ENCODE results near the gene RARB.
A peak's percentile ranks its signal among the peaks of the same experiment; 100 is the strongest.

RARB gene

GRCh38 chr3:25556447-25556846, 128.4 kb downstream of the RARB start:
- peak; percentile 11 for DNase-seq

DNA sequence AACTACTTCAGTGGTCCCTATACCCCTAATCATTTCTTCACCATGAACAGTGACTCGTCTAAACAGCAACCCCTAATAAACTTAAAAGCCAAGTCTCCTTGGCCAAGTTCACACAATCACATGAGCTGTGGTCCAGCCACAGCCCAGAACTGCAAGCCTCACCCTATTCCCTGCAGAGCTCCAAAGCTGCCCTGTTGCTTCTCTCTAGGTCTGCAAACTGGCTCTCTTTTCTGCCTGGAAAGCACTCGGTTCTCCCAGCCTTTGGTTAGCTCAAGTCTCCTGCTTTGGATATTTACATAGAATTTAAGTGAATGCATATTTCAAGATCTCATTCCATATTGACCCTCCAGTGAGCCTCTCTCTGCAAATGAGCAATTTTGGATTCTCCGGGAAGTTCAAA, 129.6 kb downstream of the RARB start:
- DNase-seq, result no peak

DNA sequence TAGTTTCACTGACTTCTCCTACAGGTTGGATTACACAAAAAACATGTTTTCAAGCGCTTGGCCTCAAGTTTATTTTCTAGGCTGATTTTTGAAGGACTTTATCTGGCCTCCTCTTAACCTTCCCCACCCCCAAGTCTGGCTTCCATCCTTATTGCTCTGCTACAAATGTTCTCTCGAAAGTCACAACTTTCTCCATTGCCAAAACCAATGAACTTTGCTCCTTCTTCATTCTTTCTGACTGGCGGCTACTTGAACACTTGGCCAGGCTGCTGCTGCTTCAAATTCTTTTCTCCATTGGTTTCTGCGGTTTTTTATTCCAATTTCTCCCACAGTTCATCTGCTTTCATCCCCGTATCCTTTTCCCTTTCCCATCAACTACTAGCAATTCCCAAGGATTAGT, 130.1 kb downstream of the RARB start:
- DNase-seq, result no peak

GRCh38 chr3:25558796-25559195, 130.7 kb downstream of the RARB start:
- DNase-seq, result no peak

GRCh38 chr3:25563601-25564000, 135.5 kb downstream of the RARB start:
- DNase-seq, result no peak

DNA sequence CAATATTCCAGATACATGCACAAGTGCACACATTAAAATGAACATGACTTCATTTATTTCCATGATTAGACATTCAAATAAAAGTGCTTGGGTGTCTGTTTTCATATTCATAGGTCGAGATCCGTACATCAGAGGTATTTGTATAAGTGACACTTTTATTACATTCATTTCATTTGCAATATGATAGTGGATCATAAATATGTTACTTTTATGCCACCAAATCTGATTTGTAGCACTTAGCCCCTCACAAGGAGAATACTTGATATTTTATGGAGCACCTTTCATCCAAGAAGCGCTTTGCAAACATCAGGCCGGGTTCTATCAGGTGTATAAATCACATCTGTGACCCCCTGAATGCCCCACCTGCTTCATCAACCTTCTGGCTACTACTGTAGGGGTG, 136.0 kb downstream of the RARB start:
- no peak for DNase-seq

GRCh38 chr3:25565807-25566206, 137.7 kb downstream of the RARB start:
- DNase-seq, result no peak

DNA sequence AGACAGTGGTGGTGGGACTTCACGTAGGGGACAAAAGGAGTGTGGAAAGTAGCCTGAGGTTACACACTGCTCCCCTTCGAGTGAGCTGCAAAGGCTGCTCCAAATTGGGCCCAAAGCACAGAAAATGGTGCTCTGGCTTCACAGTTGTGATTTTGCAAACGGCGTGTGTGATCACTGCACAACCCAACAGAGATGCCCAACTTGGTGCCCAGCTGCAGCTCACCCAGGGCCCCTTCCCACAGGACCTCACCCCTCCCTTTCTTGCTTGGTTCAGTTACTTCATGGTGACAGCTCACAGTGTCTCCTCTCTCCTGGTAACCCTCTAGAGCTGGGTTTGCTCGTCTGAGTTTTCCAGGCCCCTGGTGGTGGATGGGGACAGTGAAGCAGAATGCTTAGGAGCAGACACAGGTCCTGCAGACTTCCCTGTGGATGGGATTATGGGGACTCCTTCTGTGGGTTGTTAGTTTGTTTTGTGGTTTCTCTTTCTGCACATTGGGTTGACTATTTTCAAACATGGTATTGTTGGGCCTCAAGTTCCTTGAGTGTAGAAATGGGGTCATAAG, 138.4 kb downstream of the RARB start:
- no peak for DNase-seq

DNA sequence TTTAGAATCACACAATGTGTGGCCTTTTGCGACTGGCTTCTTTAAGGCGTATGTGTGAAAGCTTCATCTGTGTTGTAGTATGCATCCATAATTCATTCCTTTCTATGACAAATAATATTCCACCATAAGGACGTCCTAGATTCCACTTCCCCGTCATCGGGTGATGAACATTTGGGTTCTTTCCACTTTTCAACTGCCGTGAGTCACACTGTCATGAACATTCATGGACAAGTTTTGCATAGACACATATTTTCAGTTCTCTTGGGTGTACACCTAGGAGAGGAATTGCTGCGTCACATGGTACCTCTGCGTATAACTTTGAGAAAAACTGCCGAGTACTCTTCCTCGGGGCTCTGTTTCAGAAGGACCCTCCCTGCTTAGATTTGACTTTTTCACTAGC, 139.3 kb downstream of the RARB start:
- DNase-seq, result no peak

DNA sequence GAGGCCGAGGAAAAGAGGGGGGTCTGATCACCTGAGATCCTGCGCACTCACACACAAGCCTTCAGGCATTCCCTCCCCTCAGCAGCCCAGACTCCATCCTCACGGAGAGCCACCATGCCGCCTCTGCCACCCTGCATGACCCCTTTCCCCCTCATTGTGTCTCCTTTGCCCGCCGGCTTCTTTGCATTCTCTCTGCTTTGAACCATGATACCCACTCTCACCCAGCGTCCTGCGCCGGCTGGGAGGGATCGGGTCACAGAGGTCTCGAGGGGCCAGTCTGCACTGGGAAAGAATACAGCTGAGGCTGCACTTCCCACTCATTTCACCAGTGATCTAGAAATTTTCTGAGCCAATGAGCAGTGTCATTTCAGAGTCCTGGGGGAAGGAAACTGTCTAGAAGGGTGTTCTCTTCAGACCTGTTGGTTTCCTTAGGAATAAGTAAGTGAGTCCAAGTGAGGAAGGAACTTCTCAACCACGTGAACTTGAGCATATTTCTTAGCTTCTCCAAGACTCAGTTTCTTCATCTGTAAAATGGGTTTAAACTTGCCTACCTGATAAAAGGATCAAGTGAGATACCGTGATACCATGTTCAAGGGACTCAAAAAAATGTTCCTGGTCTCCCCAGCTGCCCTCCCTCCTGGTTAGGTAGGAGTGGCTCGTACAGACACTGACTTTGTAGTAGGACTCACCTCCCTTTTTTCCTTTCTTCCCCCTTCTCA, 139.9 kb downstream of the RARB start:
- no peak for DNase-seq

DNA sequence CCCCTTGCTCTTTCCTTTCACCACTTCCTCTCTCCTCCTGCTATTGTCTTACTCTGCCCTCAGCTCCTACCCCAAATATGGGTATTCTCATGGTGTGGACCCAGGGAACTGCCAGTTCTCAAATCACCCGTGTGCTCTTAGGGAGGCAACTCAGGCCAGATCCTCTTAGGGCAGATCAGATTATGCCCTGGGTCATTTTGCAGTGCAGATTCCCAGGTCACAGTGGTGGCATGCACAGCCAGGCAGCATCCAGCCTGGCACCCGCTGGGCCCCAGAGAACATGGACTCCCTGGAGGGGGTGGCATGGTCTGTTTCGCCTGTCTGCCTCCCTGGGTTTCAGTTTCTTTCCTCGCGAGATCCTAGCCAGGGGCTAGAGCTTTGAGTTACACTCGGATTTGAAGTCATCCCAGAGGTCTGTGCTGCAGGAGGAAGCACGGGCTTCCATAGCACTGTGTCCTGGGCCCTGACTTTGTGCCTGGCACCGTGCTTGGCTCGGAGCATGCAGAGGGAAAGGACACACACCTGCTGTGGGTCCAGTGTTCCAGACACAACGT, 140.5 kb downstream of the RARB start:
- no peak for DNase-seq

- DNase-seq, result no peak
Measured at GRCh38 chr3:25571285-25571684, 143.2 kb downstream of the RARB start.

DNA sequence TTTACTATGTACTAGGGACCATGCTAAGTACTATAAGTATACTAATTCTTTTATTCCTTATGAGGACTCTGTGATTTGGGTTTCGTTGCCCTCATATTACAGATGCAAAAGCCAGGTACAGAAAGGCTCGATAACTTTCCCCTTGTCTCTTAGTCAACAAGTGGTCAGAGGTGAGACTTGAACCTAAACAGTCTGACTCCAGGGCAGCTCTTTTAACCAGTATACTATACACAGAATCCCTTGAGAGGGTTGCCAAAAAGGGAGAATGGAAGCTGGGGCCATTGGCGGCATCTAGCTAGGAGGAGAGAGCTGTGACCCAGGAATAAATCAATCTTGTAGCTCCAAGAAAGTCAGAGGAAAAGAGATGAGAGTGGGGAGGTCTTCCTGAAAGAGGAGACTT, 144.3 kb downstream of the RARB start:
- DNase-seq, result no peak

DNA sequence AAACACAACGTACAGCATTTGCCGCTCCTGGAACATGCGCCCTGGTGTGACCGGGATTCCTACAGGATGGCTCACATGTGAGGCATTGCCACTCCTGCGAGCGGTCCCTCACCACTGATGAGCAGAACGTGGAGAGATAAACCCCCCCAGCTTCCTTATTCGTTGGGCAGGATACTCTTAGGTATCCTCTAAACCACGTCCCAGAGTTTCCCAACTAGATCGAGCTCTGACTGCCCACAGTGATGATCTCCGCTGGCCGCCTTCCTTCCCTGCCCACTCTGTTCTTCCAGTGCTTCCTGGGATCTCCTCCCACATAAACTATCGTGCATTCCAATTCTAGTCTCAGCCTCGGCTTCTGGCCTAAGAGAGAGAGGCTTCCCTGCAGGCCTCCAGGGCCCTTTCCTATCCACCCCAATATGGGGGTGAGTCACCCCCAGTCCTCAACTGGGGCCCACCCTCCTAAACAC, 144.9 kb downstream of the RARB start:
- no peak for DNase-seq

DNA sequence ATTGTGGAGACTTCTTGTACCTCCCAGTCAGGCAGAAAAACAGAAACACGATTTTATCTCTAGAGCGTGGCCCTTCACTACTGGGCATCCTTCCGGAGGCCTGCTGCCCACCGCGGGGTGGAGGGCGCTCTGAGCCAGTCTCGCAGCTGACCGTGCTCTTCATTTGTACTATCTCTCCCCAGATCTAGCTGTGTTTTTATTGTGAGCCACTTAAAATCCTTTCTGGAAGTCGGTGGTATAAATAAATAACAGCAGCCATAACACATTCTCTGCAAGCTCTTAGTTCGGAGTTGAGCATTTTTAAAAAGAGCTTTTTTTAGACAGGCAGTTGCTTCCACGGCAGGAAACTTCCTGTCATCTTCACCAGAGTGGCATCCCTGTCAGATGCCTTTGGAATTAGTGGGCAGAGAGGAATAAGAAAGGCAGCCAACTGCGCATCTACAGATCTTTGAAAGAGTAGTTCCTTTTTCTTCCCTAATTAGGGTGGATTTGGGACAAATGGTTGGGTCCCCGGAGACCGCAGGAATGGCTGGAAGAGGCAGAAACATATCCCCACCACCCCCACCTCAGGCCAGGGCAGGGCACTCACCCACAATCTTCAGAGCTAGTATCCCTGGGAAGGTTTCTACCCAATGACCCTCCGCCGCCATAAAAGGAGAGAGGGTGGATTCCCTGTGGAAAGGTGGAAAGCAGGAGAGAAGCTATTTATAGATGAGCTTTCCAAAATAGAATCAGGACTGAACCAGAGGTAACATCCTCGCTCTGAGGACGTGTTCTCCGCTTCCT, 145.5 kb downstream of the RARB start:
- DNase-seq, result no peak

- no peak for DNase-seq
Measured at GRCh38 chr3:25574172-25574765, 146.2 kb downstream of the RARB start.

- DNase-seq, result no peak
Measured at GRCh38 chr3:25575001-25575400, 146.9 kb downstream of the RARB start.

- no peak for DNase-seq
Measured at GRCh38 chr3:25576146-25576545, 148.1 kb downstream of the RARB start.

GRCh38 chr3:25576831-25577454, 148.9 kb downstream of the RARB start:
- DNase-seq, result no peak

DNA sequence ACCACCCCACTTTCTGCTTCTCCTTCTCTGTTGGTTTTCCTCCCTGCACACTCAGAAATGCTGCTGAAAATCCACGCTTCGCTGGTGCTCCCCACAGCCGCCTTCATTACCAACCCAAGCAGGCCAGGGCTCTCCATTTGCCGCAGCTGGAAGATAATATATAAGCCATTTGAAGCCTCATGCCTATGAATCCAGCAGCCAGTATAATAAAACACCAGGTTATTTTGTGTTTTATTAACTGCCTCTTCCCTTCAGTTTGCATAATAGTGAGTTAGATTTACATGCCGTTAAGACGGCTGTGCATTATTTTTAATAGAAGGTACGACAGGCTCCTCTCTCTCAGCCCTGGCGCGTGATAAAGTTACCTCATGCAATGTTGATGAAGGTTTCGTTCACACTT, 150.0 kb downstream of the RARB start:
- DNase-seq, result no peak

DNA sequence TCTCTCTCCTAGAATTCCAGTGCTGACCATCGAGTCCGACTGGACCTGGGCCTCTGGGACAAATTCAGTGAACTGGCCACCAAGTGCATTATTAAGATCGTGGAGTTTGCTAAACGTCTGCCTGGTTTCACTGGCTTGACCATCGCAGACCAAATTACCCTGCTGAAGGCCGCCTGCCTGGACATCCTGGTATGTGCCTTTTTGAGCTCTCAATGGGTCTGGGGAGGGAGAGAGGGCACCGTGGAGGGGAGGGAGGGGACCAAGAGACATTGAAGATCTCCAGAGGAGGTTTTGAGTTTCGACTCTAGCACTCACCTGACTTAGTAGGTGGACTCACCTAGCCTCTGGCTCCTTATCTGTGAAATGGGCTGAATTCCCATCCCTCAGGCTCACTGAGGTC, 152.5 kb downstream of the RARB start:
- no peak for DNase-seq

- no peak for DNase-seq
Measured at GRCh38 chr3:25581335-25581734, 153.3 kb downstream of the RARB start.

GRCh38 chr3:25581823-25582222, 153.8 kb downstream of the RARB start:
- no peak for DNase-seq
